HG03139 (cell line): ENCODE measurements around the gene PPP1CC.
"Not testable (repeated sequence)": the region's sequence is repeated elsewhere in the genome, so short reads cannot be mapped to it uniquely, and the experiment has no call there.

ENCODE experiments used
- ATAC-seq: cut with Tn5 transposase; IDR thresholded peaks from one replicate; pipeline ENCODE4 v1.9.1; 2021; ENCODE audit not compliant: unreplicated experiment

PPP1CC gene

GRCh38 chr12:110756611-110757010, 13.9 kb upstream of the PPP1CC start:
- no peak for ATAC-seq

DNA sequence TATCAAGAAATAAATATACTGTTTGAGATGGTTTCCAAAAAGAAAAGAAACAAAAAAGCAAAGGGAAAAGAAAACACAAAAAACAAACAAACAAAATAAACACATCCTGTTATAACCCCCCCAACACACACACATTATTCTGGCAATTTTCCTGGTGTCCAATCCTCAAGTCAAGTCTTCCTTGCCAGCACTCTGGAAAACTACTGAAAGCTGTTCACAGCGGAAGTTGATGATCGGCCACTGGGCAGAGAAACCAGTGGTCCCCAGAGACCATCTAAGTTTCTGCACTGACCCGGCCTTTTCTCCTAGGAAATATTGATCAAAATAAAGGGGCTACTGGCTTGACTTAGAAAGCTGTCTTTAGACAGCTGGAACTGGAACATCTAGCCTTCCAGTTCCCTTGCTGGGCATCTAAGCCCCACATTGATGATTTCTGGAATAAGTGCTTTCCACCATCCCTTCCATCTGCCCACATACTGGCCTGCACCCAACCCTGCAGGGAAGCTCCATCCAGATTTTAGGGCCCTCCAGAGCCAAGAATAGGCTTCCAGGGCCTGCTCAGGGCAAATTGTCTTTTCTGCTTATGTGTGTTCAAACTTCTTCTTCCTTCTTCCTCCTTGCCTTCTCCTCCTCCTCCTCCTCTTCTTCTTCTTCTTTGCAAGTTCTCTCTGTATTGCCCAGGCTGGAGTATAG, 11.6 kb upstream of the PPP1CC start:
- ATAC-seq: no peak

GRCh38 chr12:110750784-110751461, 8.2 kb upstream of the PPP1CC start:
- no peak for ATAC-seq

DNA sequence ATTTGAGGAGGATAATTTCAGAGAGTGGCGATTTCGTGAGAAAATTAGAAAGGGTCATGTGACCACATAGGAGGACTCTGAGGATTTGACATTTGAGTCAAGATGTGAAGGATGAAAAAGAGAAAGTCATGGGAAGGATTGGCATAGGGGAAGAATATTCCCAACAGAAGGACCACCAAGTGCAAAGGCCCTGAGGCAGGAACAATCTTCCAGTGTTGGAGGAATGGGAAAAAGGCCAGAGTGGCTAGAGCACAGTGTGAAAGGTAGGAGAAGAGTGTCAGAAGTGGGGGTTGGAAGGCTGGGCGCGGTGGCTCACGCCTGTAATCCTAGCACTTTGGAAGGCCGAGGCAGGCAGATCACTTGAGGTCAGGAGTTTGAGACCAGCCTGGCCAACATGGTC, 3.9 kb upstream of the PPP1CC start:
- no peak for ATAC-seq

- no peak for ATAC-seq
Measured at GRCh38 chr12:110745542-110746284, 3.0 kb upstream of the PPP1CC start.

DNA sequence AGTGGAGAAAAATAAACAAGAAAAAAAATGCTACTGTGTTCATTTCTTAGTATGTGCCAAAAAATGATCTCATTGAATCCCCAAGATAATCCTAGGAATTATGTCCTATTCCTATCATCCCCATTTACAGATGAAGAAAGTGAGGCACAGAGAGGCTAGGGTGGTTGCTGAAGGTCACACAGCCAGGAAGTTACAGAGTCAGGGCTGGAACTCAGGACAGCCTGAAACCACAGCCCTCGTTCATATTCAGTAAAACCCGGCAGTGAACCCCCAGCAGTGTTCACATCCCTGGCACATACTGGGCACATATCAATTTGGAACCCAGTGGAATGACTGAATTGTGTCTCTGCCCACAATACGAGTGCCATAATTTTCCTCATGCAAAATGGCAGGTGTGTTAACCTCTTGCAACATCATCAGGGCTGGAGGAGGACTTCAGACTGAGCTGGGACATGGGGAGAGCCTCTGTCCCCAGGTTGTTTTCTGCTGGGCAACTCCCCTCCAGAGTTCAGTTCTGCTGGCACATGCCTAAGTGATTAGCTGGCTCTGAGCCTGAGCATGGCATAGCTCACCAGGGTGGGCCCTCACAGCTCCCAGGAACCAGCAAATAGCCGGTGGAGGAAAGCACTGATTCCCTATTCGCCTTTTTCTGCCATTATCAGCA, 2.0 kb upstream of the PPP1CC start:
- ATAC-seq: no peak

- no peak for ATAC-seq
Measured at GRCh38 chr12:110744151-110744571, 1.5 kb upstream of the PPP1CC start.

GRCh38 chr12:110743571-110744093, 941 bp upstream of the PPP1CC start:
- no peak for ATAC-seq

DNA sequence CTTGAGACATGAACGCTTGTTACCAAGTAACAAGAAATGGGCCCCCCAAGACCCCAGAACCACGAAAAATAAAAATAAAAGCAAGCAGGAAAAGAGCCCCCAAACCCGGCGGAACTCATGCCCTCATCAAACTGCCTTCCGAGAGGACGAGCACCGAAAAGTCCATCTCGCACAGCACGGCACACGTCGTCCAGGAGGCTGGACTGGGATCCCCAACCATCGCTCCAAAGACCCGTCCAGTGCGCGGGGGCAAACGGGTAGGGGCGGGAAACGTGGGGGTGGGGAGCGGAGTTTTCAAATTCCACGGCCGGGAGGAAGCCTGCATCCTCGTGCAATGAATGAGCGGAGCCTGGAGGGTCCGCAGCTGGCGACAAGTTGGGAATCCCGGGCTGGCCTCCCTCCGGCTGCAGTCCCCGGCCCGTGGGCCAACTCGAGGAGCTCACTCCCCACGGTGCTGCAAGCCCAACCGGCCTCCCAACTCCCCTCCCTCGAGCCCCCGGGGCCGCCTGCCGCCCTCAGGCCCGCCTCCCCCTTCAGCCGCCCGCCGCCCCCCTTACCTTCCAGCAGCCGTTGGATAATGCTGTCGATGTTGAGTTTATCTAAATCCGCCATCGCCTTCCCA, 484 bp downstream of the PPP1CC start:
- ATAC-seq: no peak

DNA sequence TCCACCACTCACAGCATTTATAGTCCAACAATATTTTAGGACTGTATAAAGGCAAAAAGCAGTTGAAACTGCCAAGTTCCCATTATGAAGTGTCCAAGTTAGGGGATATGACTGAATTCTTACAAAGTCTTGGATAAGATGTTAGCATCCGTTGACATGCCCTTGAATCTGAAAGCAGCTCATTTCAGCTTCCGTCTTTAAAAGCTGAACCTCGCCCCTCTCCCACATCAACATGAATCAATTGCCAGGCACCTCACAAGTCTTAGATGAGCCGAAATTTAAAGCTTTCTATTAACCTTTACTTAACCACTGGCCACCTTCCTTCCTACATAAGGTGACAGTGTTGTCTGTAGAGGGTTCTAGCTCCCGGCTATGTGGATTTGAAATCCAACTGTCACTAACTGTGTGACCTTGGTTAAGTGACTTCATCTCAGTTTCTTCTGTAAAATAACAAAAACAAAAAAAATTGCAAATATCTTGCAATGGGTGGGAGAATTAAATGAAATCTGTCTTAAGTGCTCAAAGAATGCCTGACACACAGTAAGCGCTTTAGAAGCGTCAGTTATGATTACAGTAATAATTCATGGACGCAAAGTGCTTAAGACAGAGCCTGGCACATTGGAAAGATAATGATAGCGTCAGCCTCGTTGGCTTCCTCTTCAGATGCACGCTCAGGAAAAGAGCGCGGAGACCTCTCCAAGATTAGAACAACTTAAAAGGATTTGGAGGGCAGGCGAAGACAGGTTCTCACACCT, 1.2 kb downstream of the PPP1CC start:
- no peak for ATAC-seq

DNA sequence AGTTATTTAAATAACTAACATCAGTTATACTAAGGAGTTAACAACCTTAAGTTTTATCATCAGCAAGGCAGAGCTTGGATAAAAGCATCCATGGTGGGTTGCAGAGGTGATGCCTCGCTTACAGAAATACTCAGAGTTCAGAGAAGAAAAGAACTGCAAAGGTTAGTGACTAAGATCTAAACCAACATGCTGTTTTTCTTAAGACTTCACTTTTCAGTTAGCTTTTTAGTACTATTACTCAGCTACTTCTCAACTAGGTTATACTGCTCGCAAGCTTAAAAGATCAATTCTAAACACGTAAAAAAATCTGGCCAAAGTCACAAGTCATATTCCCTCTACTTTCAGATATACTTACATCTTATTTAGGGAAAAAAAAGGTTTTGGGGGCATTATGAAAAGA, 2.8 kb downstream of the PPP1CC start:
- no peak for ATAC-seq

DNA sequence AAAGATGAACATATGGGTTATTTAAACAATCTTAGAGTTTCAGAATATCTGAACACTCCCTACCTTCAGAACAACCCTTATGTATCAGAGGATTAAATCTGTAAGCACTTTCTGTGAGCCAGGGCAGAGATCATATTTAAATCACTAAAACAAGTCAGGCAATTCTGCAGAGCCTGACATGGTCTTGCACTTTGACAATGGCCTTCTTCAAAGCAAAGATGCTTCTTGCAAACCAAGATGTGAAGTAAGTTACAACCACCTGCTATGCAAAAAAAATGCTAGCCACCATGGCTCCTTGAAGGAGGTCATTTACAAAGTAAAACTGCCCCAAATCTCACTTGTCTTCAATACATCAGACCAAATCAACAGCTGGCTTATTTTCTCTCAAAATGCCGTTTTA, 3.2 kb downstream of the PPP1CC start:
- no peak for ATAC-seq

DNA sequence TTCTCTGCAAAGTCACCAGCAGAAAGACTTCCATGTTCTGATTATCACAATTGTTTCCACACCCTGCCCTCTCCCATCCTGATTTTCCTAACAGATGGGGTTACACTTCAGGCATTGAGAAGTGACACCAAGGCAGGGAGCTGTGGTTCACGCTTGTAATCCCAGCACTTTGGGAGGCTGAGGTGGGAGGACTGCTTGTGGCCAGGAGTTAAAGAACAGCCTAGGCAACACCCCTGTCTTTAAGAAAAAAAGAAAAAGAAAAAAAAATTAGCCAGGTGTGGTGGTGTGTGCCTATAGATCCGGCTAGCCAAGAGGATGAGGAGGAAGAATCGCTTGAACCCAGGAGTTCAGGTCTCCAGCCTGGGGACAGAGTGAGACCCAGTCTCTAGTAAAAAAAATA, 5.2 kb downstream of the PPP1CC start:
- ATAC-seq: no peak

GRCh38 chr12:110737016-110737415, 5.7 kb downstream of the PPP1CC start:
- not testable (repeated sequence) for ATAC-seq

DNA sequence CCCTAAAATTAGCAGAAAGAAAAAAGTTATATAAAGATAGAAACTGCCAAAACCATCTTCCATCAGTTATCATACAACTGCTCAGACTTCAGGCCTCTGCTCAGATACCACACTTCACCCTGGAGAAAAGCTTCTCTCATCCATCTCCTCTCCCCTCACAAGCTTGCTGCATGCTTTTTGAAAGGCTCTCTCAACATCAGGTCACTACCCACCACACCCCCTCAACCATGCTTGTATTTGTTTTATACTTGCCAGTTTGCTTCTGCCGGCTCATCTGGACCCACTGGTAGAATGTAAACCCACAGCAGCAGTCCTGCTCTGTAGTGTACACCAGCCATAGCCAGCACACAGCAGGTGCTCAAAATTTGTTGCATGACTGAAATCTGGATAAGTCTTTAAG, 8.8 kb downstream of the PPP1CC start:
- no peak for ATAC-seq

GRCh38 chr12:110733089-110733715, 9.5 kb downstream of the PPP1CC start:
- ATAC-seq: no peak

- no peak for ATAC-seq
Measured at GRCh38 chr12:110732572-110732971, 10.1 kb downstream of the PPP1CC start.

DNA sequence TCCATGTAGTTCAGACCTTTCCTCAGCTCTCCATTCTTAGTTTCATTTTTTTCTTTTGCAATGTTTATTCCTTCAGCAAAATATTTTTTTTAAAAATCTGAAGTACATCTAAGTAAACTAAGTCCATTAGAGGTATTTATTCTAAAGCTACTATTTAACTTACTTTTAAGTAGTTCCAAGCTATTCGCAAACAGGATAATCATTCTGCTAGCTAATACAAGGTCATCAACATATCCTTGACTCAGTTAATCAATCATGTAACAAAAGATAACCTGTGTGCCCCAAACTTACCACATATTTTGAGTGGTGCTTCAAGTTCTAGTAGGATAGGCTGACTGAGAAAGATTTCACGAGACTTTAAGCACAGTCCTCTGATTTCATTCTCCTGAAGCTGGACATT, 11.2 kb downstream of the PPP1CC start:
- no peak for ATAC-seq

- ATAC-seq: no peak
Measured at GRCh38 chr12:110728628-110729027, 14.1 kb downstream of the PPP1CC start.
